ENCODE data around the gene CDKAL1. TPM values are rescaled to one million over a fixed set of nuclear protein-coding genes. Genes with fewer than 3 reads are reported as not detected.
A peak's percentile ranks its signal among the peaks of the same experiment; 100 is the strongest.

Gene CDKAL1
- total and polyA plus RNA-seq, 2 experiments from 2014 or later: 12.2 to 13.7 TPM

DNA sequence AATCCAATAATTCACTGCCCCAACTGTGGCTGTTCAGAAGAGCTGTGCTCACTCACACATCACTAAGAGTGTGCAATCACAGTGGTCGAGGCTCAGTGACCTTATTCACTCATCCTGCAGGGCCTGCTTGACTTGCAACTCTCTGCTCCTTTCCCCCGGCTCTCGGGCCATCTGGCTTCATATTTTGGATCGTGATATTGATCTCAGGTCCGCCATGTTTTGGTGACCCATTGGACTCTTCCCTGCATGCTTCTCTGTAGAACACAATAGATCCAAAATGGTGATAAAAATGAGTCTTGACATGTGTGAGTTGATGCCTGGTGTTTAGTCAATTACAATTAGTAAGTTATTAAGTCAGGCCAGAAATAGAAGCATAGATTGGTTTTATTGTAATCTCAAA, 745.4 kb downstream of the CDKAL1 start:
- no peaks in the 10 kb centered on the region for H3K9me3 ChIP-seq (ENCODE audit: low read depth)
- TF ChIP-seq, protein P1, sequence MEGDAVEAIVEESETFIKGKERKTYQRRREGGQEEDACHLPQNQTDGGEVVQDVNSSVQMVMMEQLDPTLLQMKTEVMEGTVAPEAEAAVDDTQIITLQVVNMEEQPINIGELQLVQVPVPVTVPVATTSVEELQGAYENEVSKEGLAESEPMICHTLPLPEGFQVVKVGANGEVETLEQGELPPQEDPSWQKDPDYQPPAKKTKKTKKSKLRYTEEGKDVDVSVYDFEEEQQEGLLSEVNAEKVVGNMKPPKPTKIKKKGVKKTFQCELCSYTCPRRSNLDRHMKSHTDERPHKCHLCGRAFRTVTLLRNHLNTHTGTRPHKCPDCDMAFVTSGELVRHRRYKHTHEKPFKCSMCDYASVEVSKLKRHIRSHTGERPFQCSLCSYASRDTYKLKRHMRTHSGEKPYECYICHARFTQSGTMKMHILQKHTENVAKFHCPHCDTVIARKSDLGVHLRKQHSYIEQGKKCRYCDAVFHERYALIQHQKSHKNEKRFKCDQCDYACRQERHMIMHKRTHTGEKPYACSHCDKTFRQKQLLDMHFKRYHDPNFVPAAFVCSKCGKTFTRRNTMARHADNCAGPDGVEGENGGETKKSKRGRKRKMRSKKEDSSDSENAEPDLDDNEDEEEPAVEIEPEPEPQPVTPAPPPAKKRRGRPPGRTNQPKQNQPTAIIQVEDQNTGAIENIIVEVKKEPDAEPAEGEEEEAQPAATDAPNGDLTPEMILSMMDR (IDR thresholded peaks at IDR 0.05; ENCODE audit: low read depth, low read length): no peak

DNA sequence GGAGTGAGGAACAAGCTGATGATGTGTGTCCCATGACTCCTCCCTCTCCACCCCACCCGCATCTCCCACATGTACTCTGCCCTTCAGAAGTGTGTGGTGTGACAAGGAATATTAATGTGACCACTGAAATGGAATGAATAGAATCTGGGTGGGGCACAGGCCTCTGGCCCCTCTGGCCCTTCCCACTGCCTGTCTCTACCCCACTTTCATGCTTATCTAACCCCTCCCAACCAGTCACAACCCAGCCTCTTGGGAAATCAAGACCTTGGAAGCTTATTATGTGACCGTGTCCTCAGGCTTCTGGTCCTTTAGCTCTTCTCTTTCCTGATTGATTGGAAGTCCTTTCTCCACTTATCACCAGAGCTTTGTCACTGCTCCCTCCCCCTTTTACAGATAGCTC, 747.1 kb downstream of the CDKAL1 start:
- DNase-seq (ENCODE audit: low read depth in 1 of 2, low spot score in 1 of 2): no peak
- no peaks in the 10 kb centered on the region for H3K4me1 ChIP-seq (ENCODE audit: low read depth)
- no peaks in the 10 kb centered on the region for H3K27me3 ChIP-seq
- peak overlapping the region; percentile 22 for H3K27ac ChIP-seq
- no peaks in the 10 kb centered on the region for H3K36me3 ChIP-seq
- no peaks in the 10 kb centered on the region for H3K9me3 ChIP-seq (ENCODE audit: low read depth)
- TF ChIP-seq, protein P1 (IDR thresholded peaks at IDR 0.05; ENCODE audit: low read depth, low read length): no peak
- H3K4me3 ChIP-seq: no peak overlapping the region

More for the DNA sequence above, 745.4 kb downstream of the CDKAL1 start:
- H3K4me1 ChIP-seq (ENCODE audit: low read depth): no peaks in the 10 kb centered on the region
- H3K27ac ChIP-seq: no peak overlapping the region
- no peaks in the 10 kb centered on the region for H3K36me3 ChIP-seq
- H3K4me3 ChIP-seq: no peak overlapping the region
- DNase-seq (ENCODE audit: low read depth in 1 of 2, low spot score in 1 of 2): no peak
- no peaks in the 10 kb centered on the region for H3K27me3 ChIP-seq

Other genes starting within 250 kb of the CDKAL1 start
- gene E2F3, start 132.6 kb upstream of the CDKAL1 start, total RNA-seq: 9.2 and 12.6 TPM in 2 replicates
- 11.1 and 16.5 TPM in 2 replicates for gene E2F3, start 132.6 kb upstream of the CDKAL1 start, polyA plus RNA-seq

All from cardiac muscle cell (in vitro differentiated cells and primary cell).